Islet of Langerhans (tissue), 1 donor: Measurements from ENCODE around the gene GKAP1.
"Not testable (repeated sequence)": the region's sequence is repeated elsewhere in the genome, so short reads cannot be mapped to it uniquely, and the experiment has no call there.

Experiments used
- FAIRE-seq: peaks from one replicate; lab custom pipeline; 2011; peaks lifted over from hg19 to GRCh38; lab: Jason Lieb, UNC

The GKAP1 gene

DNA sequence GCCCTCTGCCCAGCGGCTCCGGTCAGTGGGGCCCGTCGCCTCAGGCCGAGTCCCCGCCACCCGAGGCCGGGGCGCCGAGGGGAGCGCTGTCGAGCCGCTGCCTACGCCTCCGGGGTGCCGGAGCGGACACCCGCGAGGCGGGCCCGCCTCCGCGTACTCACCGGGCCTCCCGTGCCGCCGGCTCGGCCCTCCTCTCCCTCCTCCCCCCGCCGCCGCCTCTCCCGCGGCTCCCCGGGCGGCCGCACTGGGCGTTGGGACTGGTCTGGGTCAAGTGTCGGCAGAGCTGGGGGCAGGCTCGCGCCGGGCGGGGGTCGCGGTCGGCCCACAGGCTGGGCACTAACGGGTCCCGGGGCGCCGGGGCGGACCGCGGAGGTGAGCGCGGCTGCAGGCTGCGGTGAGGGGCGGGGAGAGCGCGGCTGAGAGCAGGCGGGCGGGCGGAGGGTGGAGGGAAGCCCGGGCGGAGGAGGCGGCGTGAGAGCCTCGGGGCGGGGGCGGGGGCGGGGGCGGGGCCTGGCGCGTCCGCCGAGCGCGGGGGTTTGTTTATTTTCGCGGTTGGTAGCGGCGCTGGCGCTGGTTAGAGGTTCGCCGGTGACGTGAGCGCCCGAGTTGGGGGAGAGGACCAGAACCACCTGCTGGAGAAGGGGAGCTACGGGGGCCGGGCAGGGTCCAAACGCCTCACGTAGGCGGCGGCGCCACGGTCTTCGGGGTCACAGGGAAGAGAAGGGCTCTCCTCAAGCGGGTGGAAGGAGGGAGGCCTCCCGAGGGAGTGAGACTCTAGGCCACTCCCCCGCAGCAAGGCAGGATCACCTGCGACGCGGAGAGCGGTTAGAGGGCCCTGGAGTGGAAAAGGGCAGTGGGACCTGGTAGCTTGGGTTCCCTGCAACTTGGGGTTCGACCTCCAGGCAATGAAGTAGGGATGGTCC is at the start of gene GKAP1:
Gene GKAP1 (minus strand): TSS at position 414 of the 923 bp plus-strand sequence. CDS start 11,252 bp downstream, outside the sequence.
- not testable (repeated sequence) for FAIRE-seq

DNA sequence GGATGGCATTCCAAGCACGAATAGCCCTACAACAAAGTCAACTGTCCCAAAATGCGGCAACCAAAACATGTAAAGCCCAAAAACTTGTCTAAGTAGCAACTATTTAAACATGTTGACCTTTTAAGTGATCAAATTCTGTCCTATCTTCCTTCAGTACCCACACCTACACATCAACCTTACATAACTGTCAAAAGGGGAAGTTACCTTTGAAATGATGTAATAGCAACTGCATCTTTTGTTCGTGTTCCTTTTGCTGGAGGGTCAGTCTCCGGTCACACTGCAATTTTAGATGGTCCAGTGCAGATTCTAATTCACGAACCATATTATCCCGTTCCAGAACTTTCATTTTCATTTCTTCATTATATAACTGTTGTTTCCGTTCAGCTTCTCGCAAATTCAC is 32.3 kb upstream of the GKAP1 start:
- not testable (repeated sequence) for FAIRE-seq

DNA sequence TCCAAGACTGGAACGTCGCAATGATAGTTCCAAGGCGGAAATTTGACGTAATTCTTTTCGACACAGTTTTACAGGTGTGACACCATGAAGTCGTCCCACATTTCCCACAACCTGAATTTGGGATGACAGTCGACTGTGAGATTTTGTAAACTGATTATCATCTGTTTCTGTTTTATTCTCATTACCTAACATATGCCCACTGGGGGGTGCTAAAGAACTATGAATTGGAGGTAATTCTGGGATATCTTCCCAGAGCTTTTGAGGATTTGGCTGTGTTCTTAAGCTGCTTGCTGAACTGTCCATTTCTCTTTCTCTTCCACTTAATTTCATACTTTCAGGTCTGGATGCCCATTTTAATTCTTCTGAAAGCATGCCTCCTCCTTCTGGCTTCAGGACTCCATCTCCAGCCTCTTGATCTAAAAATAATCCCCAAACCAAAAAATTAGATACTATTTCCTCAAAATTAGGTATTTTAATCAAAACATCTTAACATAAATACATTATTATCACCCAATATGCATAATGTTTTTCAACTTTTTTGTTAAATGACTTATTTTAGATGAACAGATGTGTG is 19.6 kb upstream of the GKAP1 start:
- peak; percentile 100 for FAIRE-seq

DNA sequence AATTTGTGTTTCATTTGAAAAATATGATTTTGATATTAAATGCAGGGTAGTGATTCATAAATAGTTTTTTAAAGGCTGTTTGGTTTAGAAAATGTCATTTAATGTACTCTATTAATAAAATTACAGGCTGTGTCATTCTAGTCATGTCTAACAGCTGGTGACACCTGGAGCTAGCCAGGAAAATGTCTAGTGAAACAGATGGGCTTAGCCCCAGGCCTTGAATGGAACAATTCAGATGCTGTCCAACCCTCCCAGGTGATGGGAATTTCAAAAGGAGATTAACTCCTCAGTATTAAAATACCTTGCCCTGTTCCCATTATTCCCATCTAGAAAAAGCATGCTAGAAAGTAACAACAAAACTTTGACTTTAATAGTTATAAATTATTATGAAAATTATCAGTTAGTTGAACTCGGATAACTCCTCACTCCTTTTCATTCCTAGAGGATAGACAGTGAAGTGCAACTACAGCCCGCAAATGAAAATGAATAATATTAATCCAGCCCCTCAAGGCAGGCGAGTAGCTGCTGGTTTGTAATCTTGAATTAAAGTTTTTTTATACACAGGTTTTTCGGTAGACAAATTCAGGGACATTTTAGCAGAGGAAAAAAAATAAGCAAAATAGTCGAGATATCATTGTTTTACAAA is 13.0 kb upstream of the GKAP1 start:
- FAIRE-seq: peak; percentile 24

DNA sequence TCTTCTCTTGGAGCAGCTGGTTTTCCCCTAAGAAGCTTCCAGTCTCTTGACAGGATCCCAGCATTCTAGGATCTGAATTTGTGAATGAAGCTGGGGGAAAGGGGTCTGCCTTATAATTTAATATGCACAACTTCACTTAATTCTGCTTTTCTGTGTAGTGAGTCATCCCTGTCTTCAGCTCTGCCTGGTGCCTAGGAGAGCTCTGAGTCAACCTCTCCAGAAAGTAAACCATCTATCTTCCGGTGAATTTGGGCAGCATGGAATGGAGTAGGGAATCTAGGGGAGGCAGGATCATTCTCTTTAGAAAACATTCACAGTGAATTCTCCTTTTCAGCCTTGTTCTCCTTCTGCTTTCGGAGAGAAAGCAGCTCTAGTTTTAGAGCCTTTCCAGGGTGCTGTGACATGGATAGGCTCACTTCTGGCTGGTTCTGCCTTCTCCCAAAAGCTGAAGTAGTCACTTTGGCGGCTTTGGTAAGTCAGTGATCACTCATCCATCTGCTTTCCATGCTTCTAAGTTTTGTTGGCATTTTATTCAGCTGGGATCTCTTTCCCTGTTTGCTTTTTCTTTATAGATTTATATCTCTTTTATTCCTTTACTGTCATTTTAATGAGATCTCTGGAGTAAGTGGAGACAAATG is 7.5 kb upstream of the GKAP1 start:
- FAIRE-seq: not testable (repeated sequence)

DNA sequence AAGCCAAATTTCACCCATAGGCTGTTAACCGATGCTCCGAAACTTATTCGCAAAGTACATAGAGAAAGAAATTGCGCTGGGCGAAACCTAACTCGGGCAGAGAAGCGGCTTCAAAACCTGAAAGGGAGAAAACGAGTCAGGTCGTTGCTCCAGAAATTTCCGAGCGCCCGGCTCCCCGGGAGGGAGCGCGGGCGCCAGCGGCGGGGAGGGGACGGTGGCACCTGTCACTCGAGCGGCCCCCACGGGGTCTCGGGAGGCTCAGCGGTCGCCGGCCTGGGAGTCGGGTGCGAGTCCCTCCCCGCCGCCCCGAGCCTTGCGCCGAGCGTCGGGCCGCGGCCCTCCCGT is 586 bp downstream of the GKAP1 start:
- FAIRE-seq: not testable (repeated sequence)

DNA sequence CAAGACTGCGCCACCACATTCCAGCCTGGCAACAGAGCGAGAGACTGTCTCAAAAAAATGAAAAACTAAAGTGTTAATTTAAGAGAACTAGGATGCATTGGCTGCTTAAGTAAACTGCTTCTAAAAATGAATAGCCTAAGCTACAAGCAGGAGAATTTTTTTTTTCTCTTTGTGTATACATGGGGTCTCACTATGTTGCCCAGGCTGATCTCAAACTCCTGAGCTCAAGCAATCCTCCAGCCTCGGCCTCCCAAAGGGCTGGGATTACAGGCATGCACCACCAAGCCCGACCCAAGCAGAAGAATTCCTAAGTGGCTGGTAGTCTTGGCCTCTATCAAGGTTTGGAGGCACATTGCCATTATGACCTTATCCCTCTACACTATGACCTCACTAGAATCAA is 2.4 kb downstream of the GKAP1 start:
- FAIRE-seq: not testable (repeated sequence)

DNA sequence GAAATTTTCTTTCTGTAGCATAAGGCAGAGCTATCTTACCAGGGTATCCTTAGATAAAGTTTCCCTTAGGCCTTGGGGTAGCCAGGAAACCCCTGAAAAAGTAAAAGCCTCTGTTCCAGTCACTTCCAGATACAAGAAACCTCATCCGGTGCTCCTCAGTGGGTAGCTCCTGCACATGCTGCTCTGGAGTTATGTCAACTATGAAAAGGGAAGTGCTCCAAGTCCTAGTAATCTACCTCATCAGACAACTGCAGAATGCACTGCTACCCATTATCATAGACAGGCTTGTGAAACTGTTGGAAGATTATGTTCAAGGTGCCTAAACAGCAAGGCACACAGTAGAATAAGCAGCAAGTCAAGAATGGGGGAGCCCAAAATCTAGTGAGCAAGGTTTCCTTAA is 8.4 kb downstream of the GKAP1 start:
- not testable (repeated sequence) for FAIRE-seq

DNA sequence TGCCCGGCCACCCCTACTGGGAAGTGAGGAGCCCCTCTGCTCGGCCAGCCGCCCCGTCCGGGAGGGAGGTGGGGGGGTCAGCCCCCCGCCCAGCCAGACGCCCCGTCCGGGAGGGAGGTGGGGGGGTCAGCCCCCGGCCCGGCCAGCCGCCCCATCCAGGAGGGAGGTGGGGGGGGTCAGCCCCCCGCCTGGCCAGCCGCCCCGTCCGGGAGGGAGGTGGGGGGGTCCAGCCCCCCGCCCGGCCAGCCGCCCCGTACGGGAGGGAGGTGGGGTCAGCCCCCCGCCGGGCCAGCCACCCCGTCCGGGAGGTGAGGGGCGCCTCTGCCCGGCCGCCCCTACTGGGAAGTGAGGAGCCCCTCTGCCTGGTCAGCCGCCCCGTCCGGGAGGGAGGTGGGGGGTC is 13.1 kb downstream of the GKAP1 start:
- FAIRE-seq: not testable (repeated sequence)

DNA sequence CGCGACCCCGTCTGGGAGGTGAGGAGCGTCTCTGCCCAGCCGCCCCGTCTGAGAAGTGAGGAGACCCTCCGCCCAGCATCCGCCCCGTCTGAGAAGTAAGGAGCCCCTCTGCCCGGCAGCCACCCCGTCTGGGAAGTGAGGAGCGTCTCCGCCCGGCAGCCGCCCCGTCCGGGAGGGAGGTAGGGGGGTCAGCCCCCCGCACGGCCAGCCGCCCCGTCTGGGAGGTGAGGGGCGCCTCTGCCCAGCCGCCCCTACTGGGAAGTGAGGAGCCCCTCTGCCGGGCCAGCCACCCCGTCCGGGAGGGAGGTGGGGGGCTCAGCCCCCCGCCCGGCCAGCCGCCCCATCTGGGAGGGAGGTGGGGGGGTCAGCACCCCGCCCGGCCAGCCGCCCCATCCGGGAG is 13.6 kb downstream of the GKAP1 start:
- not testable (repeated sequence) for FAIRE-seq

DNA sequence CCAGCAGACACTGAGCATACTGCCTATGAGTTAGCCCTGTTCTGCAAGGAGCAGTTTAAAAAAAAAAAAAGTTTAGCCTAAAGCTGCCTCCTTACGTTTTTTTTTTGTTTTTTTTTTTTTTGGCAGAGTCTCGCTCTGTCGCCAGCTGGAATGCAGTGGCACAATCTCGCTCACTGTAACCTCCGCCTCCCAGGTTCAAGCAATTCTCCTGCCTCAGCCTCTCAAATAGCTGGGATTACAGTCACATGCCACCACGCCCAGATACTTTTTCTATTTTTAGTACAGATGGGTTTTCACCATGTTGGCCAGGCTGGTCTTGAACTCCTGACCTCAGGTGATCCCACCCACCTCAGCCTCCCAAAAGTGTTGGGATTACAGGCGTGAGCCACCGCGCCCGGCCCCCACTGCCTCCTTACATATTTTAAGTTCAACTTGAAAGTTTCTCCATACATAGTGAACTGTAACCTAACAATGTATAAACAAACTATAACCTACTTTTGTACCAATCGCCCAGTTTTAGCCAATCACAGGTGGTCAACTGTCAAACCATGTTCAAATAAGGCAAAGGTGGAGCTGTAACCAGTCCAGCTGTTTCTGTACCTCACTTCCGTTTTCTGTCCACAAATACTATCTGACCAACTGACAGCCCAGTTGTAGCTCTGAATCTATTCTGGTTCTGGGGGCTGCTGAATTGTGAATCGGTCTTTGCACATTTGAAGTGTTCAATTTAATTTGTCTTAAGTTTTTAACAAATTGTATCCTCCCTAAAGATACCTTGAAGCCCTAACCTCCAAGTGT is 17.1 kb downstream of the GKAP1 start:
- no peak for FAIRE-seq

DNA sequence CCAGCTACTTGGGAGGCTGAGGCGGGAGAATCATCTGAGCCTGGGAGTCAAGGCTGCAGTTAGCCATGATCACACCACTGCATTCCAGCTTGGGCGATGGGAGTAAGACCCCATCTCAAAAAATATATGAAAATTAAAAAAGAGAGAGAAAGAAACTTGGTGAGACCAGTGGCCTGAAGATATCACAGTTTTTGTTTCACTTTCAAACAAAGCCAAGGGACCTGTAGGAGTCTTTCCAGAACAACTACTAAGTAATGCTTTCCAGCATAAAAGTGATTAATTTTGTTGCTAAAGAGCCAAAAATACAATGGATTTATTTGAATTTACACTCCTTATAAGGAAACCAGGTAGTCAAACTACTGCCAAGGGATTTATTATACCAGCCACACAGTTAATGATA is 23.5 kb downstream of the GKAP1 start:
- FAIRE-seq: no peak

DNA sequence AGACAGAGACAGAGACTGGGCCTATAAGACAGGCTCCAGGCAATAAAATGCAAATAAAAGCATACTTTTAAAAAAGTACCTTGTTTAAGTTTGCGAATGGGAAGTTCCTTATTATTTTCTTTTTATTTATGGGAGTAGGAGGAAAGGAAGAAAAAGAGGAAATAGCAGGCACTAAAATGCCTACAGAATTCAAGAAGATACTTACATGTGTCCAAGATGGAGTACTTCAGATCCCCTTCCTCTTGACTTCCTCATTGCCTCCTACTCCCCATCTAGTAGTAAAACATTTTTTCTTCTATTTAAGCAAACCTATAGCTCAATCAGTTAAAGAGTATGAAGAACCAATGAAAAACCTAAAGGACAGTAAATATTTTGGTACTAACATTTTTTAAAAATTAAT is 24.8 kb downstream of the GKAP1 start:
- no peak for FAIRE-seq

DNA sequence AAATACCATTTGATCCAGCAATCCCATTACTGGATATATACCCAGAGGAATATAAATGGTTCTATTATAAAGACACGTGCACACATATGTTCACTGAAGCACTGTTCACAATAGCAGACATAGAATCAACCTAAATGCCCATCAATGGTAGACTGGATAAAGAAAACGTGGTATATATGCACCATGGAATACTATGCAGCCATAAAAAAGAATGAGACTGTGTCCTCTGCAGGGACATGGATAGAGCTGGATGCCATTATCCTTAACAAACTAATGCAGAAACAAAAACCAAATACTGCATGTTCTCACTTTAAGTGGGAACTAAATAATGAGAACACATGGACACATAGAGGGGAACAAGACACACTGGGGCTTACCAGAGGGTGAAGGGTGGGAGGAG is 39.4 kb downstream of the GKAP1 start:
- FAIRE-seq: no peak

DNA sequence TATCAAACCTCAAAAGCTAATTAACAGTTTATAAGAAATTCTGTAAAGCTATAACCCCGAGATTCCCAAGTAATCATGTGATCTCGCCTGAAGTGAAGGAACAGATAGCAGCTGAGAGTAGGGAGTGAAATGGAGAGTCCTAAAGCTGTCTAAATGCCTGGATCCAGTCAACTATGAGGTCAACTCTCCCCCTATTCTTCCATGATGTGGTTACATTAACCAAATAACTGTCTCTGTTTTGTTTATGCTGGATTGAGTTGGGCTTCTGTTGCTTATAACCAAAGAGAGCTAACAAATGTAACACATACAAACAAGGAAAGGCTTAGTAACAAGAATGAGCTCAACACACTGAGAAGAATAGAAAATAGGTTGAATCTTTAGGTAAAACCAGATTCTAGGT is 41.6 kb downstream of the GKAP1 start:
- no peak for FAIRE-seq

DNA sequence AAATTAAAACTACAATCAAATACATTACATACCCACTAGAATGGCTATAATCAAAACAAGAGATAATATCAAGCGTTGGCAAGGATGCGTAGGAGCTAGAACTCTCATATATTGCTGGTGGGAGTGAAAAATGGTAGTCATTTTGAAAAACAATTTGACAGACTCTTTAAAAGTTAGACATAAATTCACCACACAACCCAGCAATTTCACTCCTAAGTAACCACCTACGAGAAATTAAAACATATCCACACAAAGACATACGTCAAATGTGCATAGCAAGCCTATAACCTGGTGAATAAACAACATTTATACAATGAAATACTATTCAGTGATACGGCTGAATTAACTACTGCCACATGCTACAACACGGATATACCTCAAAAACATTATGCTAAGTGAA is 44.7 kb downstream of the GKAP1 start:
- peak; percentile 5 for FAIRE-seq

DNA sequence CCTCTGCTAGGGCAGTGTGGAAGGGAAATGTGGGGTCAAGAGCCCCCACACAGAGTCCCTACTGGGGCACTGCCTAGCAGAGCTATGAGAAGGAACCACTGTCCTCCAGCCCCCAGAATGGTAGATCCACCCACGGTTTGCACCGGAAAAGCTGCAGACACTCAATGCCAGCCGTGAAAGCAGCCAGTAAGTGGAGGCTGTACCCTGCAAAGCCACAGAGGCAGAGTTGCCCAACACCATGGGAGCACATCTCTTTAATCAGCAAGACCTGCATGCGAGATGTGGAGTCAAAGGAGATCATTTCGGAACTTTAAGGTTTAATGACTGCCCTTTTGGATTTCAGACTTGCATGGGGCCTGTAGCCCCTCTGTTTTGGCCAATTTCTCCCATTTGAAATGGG is 52.2 kb downstream of the GKAP1 start:
- no peak for FAIRE-seq

DNA sequence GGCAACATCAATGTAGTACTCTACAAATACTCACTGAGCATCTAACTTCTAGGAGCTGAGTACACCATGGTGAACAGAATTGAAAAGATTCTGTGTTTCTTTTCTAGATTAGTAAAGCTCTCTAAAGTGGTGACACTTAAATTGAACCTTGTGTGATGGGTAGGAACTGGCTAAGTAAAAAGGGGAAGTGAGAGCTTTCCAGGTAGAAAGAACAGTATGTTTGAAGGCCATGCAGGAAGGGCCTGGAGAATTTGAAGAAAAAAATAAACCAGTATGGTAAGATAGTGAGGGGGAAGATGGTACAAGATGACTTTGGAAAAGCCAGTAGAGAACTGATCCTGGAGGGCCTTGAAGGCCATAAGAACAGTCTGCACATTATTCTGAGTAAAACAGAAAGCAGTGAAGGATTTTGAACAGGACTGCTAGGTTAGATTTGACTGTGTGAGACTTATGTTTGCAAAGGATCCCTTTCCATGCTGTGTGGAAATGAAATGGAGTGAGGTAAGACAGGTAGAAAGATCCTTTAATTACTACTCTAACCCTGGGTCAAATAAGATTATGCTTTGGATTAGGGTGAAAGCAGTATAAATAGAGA is 63.1 kb downstream of the GKAP1 start:
- no peak for FAIRE-seq

DNA sequence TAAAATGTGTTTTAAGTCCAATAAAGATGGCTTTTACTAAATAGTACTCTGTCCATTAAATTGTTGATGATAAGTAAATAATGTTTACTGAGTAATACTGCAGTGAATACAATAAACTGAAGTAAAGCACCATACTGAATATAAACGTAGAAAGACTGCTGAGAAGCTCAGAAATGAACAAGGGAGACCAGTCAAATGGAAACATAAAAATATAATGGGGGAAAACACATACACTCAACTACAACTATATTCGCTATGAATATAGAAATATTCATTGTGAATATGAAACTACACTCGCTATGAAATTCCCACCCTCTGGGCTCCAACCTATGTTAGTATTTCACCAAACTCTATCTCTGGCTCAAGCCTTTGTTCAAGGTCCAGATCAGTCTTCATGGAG is 67.9 kb downstream of the GKAP1 start:
- peak; percentile 24 for FAIRE-seq

DNA sequence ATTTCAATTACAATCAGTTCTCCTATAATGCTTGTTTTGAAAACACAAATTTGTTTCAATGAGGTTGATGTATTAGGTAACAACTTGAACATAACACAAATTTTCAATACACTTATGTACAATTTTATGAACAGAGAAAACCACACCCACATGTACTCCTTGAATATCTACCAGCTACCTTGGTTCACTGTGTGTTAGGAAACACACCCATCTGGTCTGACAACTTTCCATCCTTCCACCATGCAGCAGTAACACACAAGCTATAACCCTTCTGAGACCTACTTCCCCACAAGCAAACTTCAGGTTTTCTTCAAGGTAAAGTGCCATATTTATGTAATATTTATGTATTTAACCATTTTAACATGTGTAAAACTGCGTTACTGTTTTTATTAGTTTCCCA is 73.4 kb downstream of the GKAP1 start:
- FAIRE-seq: peak; percentile 5

DNA sequence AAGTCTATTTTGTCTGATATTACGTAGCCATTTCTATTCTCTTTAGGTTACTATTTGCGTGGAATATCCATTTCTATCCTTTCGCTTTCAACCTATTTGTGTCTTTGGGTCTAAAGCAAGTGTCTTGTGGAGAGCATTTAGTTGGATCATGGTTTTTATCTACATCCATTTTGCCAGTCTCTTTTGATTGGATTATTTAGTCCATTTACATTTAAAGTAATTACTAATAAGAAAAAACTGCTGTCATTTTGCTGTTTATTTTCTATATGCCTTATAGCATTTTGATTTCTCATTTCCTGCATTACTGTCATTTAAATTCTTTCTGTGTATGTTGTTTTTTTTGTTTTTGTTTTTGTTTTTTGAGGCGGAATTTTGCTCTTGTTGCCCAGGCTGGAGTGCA is 83.8 kb downstream of the GKAP1 start:
- no peak for FAIRE-seq
